ENCODE results near the gene TRAM2. TPM values are rescaled to one million over a fixed set of nuclear protein-coding genes. Genes with fewer than 3 reads are reported as not detected.

Gene TRAM2
- total RNA-seq, 1 experiment from 2014 or later: 17.7 TPM

DNA sequence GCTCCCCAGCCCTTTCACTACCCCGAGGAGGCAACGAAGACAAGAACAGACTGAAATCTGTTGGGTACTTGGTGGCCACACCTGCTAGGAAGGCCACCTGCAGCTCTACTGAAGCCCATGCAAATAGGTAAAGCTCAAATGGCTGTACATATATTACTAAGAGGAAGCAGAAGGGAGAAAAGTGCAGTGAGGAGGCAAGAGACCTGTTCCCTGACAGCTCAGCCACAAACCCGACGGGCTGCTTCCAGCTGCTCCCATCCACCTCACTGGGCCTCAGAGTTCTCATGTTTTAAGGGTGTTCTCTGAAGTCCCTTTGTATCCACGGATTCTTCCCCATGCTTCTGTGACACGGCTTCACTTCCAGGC lies 24.6 kb downstream of the TRAM2 start:
- H3K4me1 ChIP-seq (ENCODE audit: insufficient read depth, low read length): peaks cover 31% of the 10 kb centered on the region
- H3K36me3 ChIP-seq (ENCODE audit: low read depth, low read length): no peaks in the 10 kb centered on the region
- H3K9me2 ChIP-seq (replicated peaks; ENCODE audit: low read length): no peaks in the 10 kb centered on the region
- ATAC-seq: peak; percentile 22
- H3K4me2 ChIP-seq (ENCODE audit: low read length): peak overlapping the region; percentile 29; the same call in 1 of the 2 replicates
- H3K9me3 ChIP-seq (ENCODE audit: low read length): no peaks in the 10 kb centered on the region
- no peak overlapping the region for H3K9ac ChIP-seq (ENCODE audit: low read length)
- no peaks in the 10 kb centered on the region for H3F3A ChIP-seq (ENCODE audit: low read length, unreplicated experiment)
- TF ChIP-seq EZH2 (IDR thresholded peaks at IDR 0.05; ENCODE audit: low read length, unreplicated experiment) (no peak), EZH2phosphoT487 (IDR thresholded peaks at IDR 0.05; ENCODE audit: borderline replicate concordance, low read length) (no peak)
- TF ChIP-seq, protein P1, sequence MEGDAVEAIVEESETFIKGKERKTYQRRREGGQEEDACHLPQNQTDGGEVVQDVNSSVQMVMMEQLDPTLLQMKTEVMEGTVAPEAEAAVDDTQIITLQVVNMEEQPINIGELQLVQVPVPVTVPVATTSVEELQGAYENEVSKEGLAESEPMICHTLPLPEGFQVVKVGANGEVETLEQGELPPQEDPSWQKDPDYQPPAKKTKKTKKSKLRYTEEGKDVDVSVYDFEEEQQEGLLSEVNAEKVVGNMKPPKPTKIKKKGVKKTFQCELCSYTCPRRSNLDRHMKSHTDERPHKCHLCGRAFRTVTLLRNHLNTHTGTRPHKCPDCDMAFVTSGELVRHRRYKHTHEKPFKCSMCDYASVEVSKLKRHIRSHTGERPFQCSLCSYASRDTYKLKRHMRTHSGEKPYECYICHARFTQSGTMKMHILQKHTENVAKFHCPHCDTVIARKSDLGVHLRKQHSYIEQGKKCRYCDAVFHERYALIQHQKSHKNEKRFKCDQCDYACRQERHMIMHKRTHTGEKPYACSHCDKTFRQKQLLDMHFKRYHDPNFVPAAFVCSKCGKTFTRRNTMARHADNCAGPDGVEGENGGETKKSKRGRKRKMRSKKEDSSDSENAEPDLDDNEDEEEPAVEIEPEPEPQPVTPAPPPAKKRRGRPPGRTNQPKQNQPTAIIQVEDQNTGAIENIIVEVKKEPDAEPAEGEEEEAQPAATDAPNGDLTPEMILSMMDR (conservative IDR thresholded peaks at IDR 0.05; ENCODE audit: low read depth, low read length): no peak
- no TSS peak for BruUV-seq (replicated peaks)
- H2AFZ ChIP-seq (ENCODE audit: low read length): no peak overlapping the region
- POLR2A ChIA-PET (ENCODE audit: unreplicated experiment): no interaction called here
- DNase-seq: no peak
- H3K4me3 ChIP-seq (ENCODE audit: low read length): no peak overlapping the region
- peaks cover 27% of the 10 kb centered on the region for H3K79me2 ChIP-seq (ENCODE audit: low read length)
- CTCF ChIA-PET: no interaction called here
- H3K27me3 ChIP-seq (ENCODE audit: low read length): no peaks in the 10 kb centered on the region
- intact Hi-C loops (cut with micrococcal nuclease): no loop called here
- no peaks in the 10 kb centered on the region for H4K20me1 ChIP-seq (ENCODE audit: low read length)
- H3K27ac ChIP-seq (ENCODE audit: low read length): no peak overlapping the region

DNA sequence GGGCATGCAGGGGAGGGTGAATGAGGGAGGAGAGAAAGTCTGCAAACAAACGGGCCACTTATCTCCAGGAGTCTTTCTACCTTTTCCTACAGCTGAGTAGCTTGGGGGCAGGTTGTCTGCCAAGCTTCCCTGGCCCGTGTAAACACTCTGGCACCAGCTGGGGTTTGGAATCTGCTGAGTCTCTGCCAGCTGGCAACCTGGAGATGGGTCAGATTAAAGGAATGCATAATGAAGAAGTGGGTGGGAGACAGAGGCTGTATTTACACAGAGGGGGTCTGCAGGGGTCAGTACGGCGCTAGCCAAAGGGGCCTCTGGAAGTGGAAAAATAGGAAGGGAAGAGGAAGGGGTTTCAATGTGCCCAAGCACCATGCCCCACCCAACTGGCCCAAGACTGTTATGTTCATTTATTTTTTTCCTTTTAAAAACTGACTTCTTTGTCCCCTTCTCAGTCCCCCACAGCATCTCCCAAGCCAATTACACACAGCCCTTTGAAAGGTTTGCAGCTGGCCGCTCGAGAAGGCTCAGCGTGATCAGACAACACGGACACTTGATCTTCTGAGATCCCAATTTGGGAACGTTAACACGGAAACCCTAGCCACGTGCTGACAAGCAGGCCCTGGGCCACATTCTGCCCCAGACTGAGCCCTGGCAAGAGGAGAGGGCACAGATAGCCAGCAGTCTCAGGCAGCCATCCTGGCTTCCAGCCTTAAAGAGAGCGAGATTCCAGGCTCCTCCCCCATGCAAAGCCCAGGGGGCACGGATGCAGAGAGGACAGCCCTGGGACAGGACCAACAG lies 25.2 kb downstream of the TRAM2 start:
- no peaks in the 10 kb centered on the region for H4K20me1 ChIP-seq (ENCODE audit: low read length)
- intact Hi-C loops (cut with micrococcal nuclease): no loop called here
- TF ChIP-seq EZH2phosphoT487 (IDR thresholded peaks at IDR 0.05; ENCODE audit: borderline replicate concordance, low read length) (no peak), EZH2 (IDR thresholded peaks at IDR 0.05; ENCODE audit: low read length, unreplicated experiment) (no peak)
- TF ChIP-seq, protein P1 (conservative IDR thresholded peaks at IDR 0.05; ENCODE audit: low read depth, low read length): no peak
- H3K27ac ChIP-seq (ENCODE audit: low read length): no peak overlapping the region
- ATAC-seq (peak; percentile 88), DNase-seq (peak; percentile 91)
- H3K4me2 ChIP-seq (ENCODE audit: low read length): peak overlapping the region; percentile 49
- H3K4me3 ChIP-seq (ENCODE audit: low read length): no peak overlapping the region
- no peaks in the 10 kb centered on the region for H3K9me3 ChIP-seq (ENCODE audit: low read length)
- no peaks in the 10 kb centered on the region for H3F3A ChIP-seq (ENCODE audit: low read length, unreplicated experiment)
- no peak overlapping the region for H3K9ac ChIP-seq (ENCODE audit: low read length)
- H3K79me2 ChIP-seq (ENCODE audit: low read length): peaks cover 30% of the 10 kb centered on the region
- H3K4me1 ChIP-seq (ENCODE audit: insufficient read depth, low read length): peaks cover 36% of the 10 kb centered on the region
- H3K27me3 ChIP-seq (ENCODE audit: low read length): no peaks in the 10 kb centered on the region
- no peak overlapping the region for H2AFZ ChIP-seq (ENCODE audit: low read length)
- H3K9me2 ChIP-seq (replicated peaks; ENCODE audit: low read length): no peaks in the 10 kb centered on the region
- CTCF ChIA-PET: interaction anchor here (0.5 to 0.6 kb wide), 2 partner anchors 45 to 98 kb away, joined by 3 read pairs; no protein-coding TSS in a partner anchor
- H3K36me3 ChIP-seq (ENCODE audit: low read depth, low read length): no peaks in the 10 kb centered on the region
- POLR2A ChIA-PET (ENCODE audit: unreplicated experiment): no interaction called here
- no TSS peak for BruUV-seq (replicated peaks)

DNA sequence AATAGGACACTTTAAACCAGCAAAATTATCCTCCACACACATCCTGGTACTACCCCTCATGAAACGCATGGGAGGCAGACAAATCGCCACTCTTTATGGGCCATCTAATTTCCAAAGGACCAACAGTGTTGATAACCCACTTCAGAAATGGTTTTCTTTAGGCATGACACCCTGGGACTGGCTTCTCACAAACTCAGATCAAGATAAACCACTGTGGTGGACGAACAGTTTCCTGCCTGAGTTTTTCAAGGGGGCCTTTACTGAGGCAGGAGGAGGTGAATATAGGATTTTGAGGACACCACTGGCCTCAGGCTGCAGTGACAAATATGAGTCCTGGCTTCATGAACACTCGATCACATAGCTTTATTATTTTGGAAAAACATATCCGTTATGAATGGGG lies 26.0 kb downstream of the TRAM2 start:
- H3K4me1 ChIP-seq (ENCODE audit: insufficient read depth, low read length): peaks cover 39% of the 10 kb centered on the region

More for the DNA sequence above, 26.0 kb downstream of the TRAM2 start:
- DNase-seq (no peak), ATAC-seq (no peak; the same call in 1 of the 2 replicates)
- no TSS peak for BruUV-seq (replicated peaks)
- H3K4me3 ChIP-seq (ENCODE audit: low read length): 0 out of 2 replicates have a peak overlapping the region, but pooled peaks have one; percentile 8
- no peaks in the 10 kb centered on the region for H3K27me3 ChIP-seq (ENCODE audit: low read length)
- H3K9me3 ChIP-seq (ENCODE audit: low read length): no peaks in the 10 kb centered on the region
- H3K9ac ChIP-seq (ENCODE audit: low read length): no peak overlapping the region
- peaks cover 38% of the 10 kb centered on the region for H3K79me2 ChIP-seq (ENCODE audit: low read length)
- H3K9me2 ChIP-seq (replicated peaks; ENCODE audit: low read length): no peaks in the 10 kb centered on the region
- no peaks in the 10 kb centered on the region for H3K36me3 ChIP-seq (ENCODE audit: low read depth, low read length)
- H3K4me2 ChIP-seq (ENCODE audit: low read length): peak overlapping the region; percentile 49
- H3K27ac ChIP-seq (ENCODE audit: low read length): no peak overlapping the region
- intact Hi-C loops (cut with micrococcal nuclease): no loop called here
- H2AFZ ChIP-seq (ENCODE audit: low read length): no peak overlapping the region
- no peaks in the 10 kb centered on the region for H3F3A ChIP-seq (ENCODE audit: low read length, unreplicated experiment)
- TF ChIP-seq EZH2phosphoT487 (IDR thresholded peaks at IDR 0.05; ENCODE audit: borderline replicate concordance, low read length) (no peak), EZH2 (IDR thresholded peaks at IDR 0.05; ENCODE audit: low read length, unreplicated experiment) (no peak)
- TF ChIP-seq, protein P1 (conservative IDR thresholded peaks at IDR 0.05; ENCODE audit: low read depth, low read length): no peak
- ChIA-PET POLR2A (ENCODE audit: unreplicated experiment) (no interaction called here), CTCF (interaction anchor here (0.5 to 0.6 kb wide), 2 partner anchors 44 to 97 kb away, joined by 3 read pairs; no protein-coding TSS in a partner anchor)
- no peaks in the 10 kb centered on the region for H4K20me1 ChIP-seq (ENCODE audit: low read length)

Measured in PC-3 (cell line).